Fibroblast of villous mesenchyme (primary cell): ENCODE measurements around the gene LIMS1. TPM values are rescaled to one million over a fixed set of nuclear protein-coding genes. Genes with fewer than 3 reads are reported as not detected.
"Not testable (repeated sequence)": the region's sequence is repeated elsewhere in the genome, so short reads cannot be mapped to it uniquely, and the experiment has no call there.

ENCODE experiments used
- DNase-seq: peaks from one replicate; pipeline ENCODE4 v3.0.0-alpha.2; 2010; ENCODE audit warnings: low read depth
- H3K4me3 ChIP-seq: 2 replicates; pipeline ENCODE4 v1.5.1; 2011; ENCODE audit warnings: low read depth, mild to moderate bottlenecking, low read length
- total RNA-seq: library from RNA; depleted of rRNA; stranded (reverse); fragments of >200 nt; gene quantifications from 2 replicates; pipeline ENCODE4 v1.2.3, GENCODE V29; 2012
- TF ChIP-seq, protein P1 (sequence below): IDR thresholded peaks from 2 replicates; pipeline ENCODE4 v1.5.1; 2012; ENCODE audit warnings: low read depth, mild to moderate bottlenecking, low read length; ENCODE audit not compliant: insufficient read depth

Gene LIMS1, protein sequence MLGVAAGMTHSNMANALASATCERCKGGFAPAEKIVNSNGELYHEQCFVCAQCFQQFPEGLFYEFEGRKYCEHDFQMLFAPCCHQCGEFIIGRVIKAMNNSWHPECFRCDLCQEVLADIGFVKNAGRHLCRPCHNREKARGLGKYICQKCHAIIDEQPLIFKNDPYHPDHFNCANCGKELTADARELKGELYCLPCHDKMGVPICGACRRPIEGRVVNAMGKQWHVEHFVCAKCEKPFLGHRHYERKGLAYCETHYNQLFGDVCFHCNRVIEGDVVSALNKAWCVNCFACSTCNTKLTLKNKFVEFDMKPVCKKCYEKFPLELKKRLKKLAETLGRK
- 152 and 162 TPM in 2 replicates for total RNA-seq

DNA sequence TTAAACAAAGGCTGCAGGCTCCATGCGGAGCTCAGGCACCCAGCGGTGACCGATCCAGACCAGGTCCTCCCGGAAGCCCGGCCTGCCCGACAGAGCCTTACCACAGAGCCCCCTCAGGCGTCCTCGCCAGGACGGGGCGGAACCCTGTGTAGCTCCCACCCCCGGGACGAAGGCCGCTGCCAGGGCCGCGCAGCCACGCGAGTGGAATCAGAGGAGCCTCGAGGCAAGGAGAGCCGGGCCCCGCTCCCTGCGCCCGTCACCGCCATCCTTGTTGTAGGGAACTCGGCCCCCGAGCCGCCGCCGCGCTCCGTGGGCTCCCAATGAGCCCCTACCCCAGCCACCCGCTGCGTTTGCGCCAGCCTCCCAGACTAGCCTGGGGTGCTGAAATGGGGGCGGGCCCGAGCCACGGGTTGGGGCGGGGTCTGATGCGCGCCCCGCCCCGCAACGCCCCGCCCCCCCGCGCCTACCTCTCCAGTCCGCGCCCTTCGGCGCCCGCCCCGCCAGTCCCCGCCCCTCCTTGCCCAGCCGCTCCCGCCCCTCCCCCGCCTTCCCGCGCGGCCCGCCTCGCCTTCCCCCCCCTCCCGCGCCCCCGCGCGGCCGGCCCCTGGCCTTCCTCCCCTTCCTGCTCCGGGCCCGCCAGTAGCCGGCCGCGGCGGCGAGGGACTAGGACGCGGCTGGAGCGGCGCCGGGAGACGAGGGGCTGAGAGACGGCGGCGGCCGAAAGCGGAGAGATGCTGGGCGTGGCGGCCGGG is at the start of gene LIMS1:
Gene LIMS1 (plus strand): TSS at position 639 of the 752 bp plus-strand sequence. CDS start 93 bp downstream, at position 732.
- peak within 1 kb of the TSS; percentile 88 for H3K4me3 ChIP-seq
- peak; percentile 92 for DNase-seq
- TF ChIP-seq, protein P1, sequence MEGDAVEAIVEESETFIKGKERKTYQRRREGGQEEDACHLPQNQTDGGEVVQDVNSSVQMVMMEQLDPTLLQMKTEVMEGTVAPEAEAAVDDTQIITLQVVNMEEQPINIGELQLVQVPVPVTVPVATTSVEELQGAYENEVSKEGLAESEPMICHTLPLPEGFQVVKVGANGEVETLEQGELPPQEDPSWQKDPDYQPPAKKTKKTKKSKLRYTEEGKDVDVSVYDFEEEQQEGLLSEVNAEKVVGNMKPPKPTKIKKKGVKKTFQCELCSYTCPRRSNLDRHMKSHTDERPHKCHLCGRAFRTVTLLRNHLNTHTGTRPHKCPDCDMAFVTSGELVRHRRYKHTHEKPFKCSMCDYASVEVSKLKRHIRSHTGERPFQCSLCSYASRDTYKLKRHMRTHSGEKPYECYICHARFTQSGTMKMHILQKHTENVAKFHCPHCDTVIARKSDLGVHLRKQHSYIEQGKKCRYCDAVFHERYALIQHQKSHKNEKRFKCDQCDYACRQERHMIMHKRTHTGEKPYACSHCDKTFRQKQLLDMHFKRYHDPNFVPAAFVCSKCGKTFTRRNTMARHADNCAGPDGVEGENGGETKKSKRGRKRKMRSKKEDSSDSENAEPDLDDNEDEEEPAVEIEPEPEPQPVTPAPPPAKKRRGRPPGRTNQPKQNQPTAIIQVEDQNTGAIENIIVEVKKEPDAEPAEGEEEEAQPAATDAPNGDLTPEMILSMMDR, result no peak

DNA sequence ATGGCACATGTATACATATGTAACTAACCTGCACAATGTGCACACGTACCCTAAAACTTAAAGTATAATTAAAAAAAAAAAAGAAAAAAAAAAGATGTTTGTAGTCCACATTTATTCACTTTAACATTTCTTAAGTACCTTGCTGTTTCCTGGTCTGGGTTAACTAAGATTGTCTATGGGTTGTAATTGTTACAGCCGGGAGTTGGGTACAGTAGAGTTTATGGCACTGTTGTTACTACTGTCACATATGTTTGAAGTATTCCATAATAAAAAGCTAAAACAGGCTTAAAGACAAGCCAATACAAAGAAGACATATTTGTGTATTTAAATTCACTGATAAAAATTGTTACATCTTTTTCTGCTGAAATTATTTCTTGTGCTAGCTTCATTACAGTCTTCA is 49.0 kb upstream of the LIMS1 start:
- TF ChIP-seq, protein P1, result no peak
- DNase-seq, result no peak
- H3K4me3 ChIP-seq, result no peak overlapping the region

DNA sequence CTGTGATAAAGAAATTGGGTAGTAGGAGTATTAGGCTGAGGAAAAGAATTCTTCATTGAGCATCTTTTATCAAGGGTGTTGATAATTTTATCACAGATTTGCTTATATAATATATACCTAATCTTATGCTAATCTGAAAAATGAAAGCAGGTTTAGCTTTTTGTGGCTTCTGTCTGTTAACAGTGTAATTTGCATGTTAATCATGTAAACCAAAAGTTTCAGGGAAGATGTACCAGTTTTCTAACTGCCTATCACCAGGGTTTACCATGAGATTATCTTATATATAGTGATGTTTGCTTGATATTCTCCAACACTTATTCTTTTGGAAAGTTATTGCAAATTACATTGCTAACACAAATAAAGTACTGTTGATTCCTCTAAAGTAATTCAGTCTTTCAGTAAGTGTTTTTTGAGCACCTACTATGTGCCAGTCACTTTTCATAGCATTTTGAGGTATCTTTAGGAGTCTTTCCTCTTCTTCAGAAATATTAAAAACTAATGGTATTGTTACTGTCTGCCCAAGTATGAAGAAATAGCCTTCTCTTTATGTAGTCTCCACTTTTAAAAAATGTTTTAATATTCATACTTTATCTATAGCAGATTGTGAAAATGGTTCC is 43.7 kb upstream of the LIMS1 start:
- TF ChIP-seq, protein P1, result no peak
- no peak for DNase-seq
- H3K4me3 ChIP-seq, result no peak overlapping the region

DNA sequence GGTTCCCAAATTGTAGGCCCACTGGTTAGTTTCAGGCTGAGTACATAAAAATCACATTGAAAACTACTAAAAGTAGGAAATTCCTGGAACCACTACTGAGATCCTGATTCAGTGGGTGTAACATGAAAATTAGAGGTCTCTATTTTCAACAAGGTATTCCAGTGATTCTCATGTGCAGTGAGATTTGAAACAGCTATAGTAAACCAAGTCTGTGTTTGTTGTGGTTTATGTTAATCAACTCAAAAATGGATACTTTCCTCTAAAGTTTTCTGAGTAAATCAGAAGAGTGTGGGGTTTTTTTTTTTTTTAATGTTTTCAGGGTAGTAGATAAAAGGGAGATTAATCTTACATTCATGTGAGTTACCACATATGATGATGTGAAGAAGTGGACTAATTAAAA is 42.4 kb upstream of the LIMS1 start:
- TF ChIP-seq, protein P1, result no peak
- no peak overlapping the region for H3K4me3 ChIP-seq
- no peak for DNase-seq

DNA sequence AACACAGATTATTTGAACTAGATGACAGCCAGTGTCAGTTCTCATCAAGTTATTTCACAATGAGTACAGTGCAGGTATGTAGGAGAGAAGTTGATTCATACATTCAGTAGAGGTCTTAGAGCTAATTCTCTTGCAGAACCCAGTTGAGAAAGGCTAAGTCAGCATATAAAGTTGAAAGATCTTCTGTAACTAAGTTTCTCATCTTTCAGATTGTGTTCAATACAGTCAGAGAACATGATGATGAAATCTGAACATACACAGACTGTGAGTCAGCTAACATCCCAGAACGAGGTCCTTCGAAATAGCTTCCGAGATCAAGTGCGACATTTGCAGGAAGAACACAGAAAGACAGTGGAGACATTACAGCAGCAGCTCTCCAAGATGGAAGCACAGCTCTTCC is 41.9 kb upstream of the LIMS1 start:
- H3K4me3 ChIP-seq, result no peak overlapping the region
- TF ChIP-seq, protein P1, result no peak

DNA sequence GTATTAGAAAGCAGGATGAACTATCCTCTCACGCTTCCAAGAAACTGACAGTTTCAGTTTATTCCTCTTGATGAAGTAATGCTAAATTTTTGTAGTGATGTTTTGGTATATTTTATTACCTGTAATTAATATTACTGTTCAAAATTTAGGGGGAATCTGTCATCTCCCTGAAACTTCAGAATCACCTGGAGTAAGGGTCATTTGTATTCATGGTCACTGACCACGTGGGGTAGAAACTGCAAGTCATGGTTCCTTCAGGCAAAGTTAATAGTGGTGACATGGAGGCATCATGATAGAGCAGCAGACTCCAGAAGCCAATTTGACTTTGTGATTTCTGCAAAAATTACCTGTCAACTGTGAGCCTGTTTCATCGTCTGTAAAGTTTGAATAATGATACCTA is 38.1 kb upstream of the LIMS1 start:
- H3K4me3 ChIP-seq, DNase-seq: not testable (repeated sequence)

More for the DNA sequence above, 41.9 kb upstream of the LIMS1 start:
- DNase-seq, result peak; percentile 96

DNA sequence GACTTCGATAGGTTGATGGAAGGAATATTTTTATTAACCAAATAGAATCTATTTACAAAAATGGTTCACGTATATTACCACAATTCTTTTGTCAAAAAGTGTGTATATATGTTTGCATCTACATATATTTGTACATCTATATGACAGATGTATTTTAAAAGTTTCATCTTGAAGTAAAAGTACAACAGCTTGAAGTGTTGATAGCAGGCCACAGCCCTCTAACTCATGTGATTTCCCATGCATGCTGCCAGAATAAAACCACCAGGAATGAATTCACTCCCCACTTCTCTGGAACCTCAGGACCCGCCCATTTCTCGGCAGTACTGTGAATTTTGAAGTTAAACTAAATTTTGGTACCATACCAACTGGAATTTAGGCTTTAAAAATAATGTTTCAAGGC is 26.6 kb upstream of the LIMS1 start:
- peak; percentile 33 for DNase-seq
- H3K4me3 ChIP-seq, result not testable (repeated sequence)

DNA sequence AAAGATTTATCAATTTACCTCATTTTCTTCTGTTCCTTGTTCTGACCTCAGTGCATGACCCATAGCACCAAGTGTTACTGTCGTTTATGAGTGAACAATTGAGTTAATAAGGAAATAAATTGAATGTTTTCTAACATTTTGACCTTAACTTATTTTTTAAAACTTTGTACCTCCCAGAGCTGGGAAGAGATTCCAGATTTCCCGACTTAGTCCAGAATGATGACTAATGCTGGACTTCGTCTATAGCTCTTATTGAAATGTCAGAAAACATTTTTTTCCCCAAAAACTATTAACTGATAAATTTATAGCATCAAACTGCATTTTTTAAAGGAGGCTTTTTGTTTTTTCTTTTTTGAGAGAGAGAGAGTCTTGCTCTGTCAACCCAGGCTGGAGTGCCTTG is 21.8 kb upstream of the LIMS1 start:
- DNase-seq, H3K4me3 ChIP-seq: not testable (repeated sequence)

DNA sequence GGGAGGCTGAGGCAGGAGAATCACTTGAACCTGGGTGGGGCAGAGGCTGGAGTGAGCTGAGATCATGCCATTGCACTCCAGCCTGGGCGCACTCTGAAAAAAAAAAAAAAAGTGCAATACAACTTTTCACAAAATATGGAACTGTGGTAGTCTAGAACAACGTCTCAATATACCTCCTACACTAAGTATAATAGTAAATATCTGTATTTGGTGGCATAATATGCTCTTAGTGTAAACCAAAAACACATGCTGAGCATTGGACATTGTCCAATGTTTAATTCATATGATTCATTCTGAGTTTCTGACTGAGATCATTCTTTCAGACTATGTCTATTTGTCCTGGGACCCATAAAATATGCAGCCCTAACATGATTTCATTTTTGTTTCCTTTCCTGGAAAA is 19.8 kb upstream of the LIMS1 start:
- not testable (repeated sequence) for H3K4me3 ChIP-seq, DNase-seq

DNA sequence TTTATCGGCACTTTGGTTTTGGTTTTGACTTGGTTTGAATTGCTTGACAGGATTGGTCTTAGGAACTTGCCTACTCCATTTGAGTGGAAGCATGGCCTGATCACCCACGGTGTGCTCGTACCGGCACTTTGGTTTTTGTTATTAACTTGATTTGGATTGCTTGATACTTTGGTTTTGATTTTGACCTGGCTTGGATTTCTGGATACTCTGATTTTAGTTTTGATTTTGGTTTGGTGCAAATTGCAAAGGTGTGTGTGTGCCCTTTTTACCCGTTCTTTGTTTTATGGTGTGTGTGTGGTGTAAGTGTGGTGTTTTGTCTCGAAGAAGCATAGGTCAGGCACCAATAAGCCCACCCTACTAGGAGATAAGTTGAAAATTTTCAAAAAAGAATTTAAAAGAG is 9.6 kb upstream of the LIMS1 start:
- not testable (repeated sequence) for DNase-seq, H3K4me3 ChIP-seq

DNA sequence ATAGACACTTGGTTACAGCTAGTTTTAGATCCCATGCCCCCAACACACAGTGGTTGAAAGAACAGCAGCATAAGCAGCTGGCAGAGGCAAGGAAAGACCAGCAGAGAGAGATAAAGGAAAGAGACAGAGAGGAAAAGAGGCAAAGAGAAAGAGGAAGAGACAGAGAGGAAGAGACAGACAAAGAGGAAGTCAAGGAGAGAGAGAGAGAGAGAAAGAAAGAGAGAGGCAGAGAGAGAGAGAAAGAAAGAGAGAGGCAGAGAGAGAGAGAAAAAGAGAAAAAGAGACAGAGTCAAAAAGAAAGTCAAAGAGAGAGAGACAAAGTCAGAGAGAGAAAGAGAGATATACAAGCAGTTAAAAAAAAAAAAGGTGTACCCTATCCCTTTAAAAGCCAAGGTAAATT is 9.0 kb upstream of the LIMS1 start:
- H3K4me3 ChIP-seq, DNase-seq: not testable (repeated sequence)
